ENCODE data around the gene SFMBT1. TPM values are rescaled to one million over a fixed set of nuclear protein-coding genes. Genes with fewer than 3 reads are reported as not detected.

Gene SFMBT1
- total RNA-seq, 4 donors from 2014 or later = 21.3 to 31.6 (median 21.5) TPM

DNA sequence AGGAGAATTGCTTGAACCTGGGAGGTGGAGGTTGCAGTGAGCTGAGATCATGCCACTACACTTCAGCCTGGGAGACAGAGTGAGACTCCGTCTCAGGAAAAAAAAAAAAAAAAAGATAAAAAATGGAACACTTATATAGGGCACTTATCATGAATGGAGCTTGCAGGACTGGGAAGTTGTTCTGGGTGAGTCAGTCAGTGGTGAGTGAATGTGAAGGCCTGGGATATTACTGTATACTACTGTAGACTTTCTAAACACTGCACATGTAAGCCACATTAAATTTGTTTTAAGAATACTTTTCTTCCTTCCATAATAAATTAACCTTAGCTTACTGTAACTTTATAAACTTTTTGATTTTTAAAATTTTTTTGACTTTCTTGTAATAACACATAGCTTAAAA, 59.8 kb downstream of the SFMBT1 start:
- no peak for TF ChIP-seq POLR2AphosphoS5 (IDR thresholded peaks at IDR 0.05)
- TF ChIP-seq EP300 (IDR thresholded peaks at IDR 0.05) = no peak
- no peak for TF ChIP-seq CTCF (IDR thresholded peaks at IDR 0.05)
- TF ChIP-seq POLR2A (IDR thresholded peaks at IDR 0.05) = no peak
- WGBS, 2 donors (ENCODE audit: low coverage in 1 of 2) = 88% methylated on average over 1 of the region's 1 CpG; no CpG with 5 or more reads in 1 of the 2 donors
- Histone ChIP-seq H3K27ac (no peak overlapping the region), H3K4me1 (peaks cover 0 to 16% (median 0%) of the 10 kb centered on the region in 3 donors), H3K4me3 (no peak overlapping the region), H3K27me3 (no peaks in the 10 kb centered on the region), H3K9me3 (peaks cover 0 to 5% (median 0%) of the 10 kb centered on the region in 3 donors), H3K36me3 (no peaks in the 10 kb centered on the region)
- no peak for ATAC-seq

GRCh38 chr3:52983828-52984227, 62.0 kb downstream of the SFMBT1 start:
- Histone ChIP-seq H3K9me3 (peaks cover 0 to 7% (median 0%) of the 10 kb centered on the region in 3 donors), H3K27ac (peak overlapping the region in 1 of 4 donors; percentile 21), H3K4me3 (no peak overlapping the region), H3K27me3 (no peaks in the 10 kb centered on the region), H3K4me1 (no peaks in the 10 kb centered on the region), H3K36me3 (no peaks in the 10 kb centered on the region)
- TF ChIP-seq POLR2AphosphoS5 (IDR thresholded peaks at IDR 0.05) (no peak), CTCF (IDR thresholded peaks at IDR 0.05) (no peak)
- ATAC-seq = no peak

DNA sequence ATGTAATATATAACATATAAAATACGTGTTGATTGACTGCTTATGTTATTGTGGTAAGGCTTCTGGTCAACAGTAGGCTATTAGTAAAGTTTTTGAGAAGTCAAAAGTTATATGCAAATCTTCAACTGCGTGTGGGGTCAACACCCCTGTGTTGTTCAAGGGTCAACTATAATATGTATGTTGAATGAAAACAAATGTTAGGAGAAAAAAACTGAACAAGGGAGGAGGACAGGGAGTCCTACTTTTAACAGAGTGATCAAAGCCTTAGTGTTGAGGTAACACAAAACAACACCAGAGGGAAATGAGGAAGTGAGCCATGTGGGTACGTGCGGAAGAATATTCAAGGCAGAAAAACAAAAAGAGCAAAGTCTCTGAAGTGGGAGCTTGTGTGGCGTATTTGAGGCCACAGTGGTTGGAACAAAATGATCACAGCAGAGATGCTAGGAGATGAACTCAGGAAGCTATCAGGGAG, 62.5 kb downstream of the SFMBT1 start:
- Histone ChIP-seq H3K36me3 (no peaks in the 10 kb centered on the region), H3K9me3 (peaks cover 0 to 7% (median 0%) of the 10 kb centered on the region in 3 donors), H3K4me1 (no peaks in the 10 kb centered on the region), H3K4me3 (no peak overlapping the region), H3K27me3 (no peaks in the 10 kb centered on the region), H3K27ac (peak overlapping the region in 1 of 4 donors; percentile 21)
- no peak for ATAC-seq
- TF ChIP-seq POLR2AphosphoS5 (IDR thresholded peaks at IDR 0.05) = no peak
- no peak for TF ChIP-seq POLR2A (IDR thresholded peaks at IDR 0.05)
- no peak for TF ChIP-seq EP300 (IDR thresholded peaks at IDR 0.05)
- WGBS, 2 donors (ENCODE audit: low coverage in 1 of 2) = 79 to 90% methylated on average over 5 of the region's 5 CpGs

DNA sequence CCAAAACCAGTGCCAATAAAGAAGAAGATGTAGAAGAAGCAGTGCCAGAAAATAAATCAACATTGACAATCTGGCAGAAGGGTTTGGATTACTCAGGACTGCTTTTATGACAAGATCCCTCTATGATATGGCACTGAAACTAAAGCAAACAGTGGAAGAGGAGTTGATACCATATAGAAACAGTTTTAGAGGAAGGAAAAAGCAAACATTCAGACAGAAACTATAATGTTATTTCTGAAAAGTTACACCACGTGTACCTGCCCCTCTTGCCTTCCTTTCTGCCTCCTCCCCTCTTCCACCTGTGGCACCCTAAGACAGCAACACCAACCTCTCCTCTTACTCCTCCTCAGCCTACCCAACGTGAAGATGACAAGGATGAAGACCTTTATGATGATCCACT, 63.0 kb downstream of the SFMBT1 start:
- Histone ChIP-seq H3K27me3 (no peaks in the 10 kb centered on the region), H3K4me3 (no peak overlapping the region), H3K9me3 (peaks cover 0 to 7% (median 0%) of the 10 kb centered on the region in 3 donors), H3K27ac (no peak overlapping the region), H3K4me1 (no peaks in the 10 kb centered on the region), H3K36me3 (no peaks in the 10 kb centered on the region)
- WGBS, 2 donors (ENCODE audit: low coverage in 1 of 2) = 65 to 72% methylated on average over 2 of the region's 2 CpGs
- TF ChIP-seq CTCF (IDR thresholded peaks at IDR 0.05) (no peak), EP300 (IDR thresholded peaks at IDR 0.05) (no peak), POLR2A (IDR thresholded peaks at IDR 0.05) (no peak), POLR2AphosphoS5 (IDR thresholded peaks at IDR 0.05) (no peak)
- no peak for ATAC-seq

- H3K36me3 ChIP-seq = no peaks in the 10 kb centered on the region
- H3K27me3 ChIP-seq = no peaks in the 10 kb centered on the region
- no peak overlapping the region for H3K4me3 ChIP-seq
- no peak overlapping the region for H3K27ac ChIP-seq
- no peak for TF ChIP-seq POLR2A (IDR thresholded peaks at IDR 0.05)
- no peak for TF ChIP-seq POLR2AphosphoS5 (IDR thresholded peaks at IDR 0.05)
- TF ChIP-seq EP300 (IDR thresholded peaks at IDR 0.05) = no peak
- TF ChIP-seq CTCF (IDR thresholded peaks at IDR 0.05) = no peak
- no peaks in the 10 kb centered on the region for H3K4me1 ChIP-seq
- peaks cover 0 to 7% (median 0%) of the 10 kb centered on the region in 3 donors for H3K9me3 ChIP-seq
- ATAC-seq = no peak
- WGBS, 2 donors (ENCODE audit: low coverage in 1 of 2) = 74 to 76% methylated on average over 5 of the region's 5 CpGs
Observed at GRCh38 chr3:52979190-52979983, 66.5 kb downstream of the SFMBT1 start.
